GM19193 (cell line): ENCODE measurements around the gene AKAP6.

Experiments
- POLR2A ChIP-seq: IDR thresholded peaks from 4 replicates; pipeline ENCODE4 v1.6.1; 2011; ENCODE audit not compliant: insufficient read depth, insufficient read length; ENCODE audit errors: extremely low read depth

The AKAP6 gene

GRCh38 chr14:32414808-32415255, 85.7 kb downstream of the AKAP6 start:
- TF ChIP-seq POLR2A: no peak

GRCh38 chr14:32417956-32418552, 89.0 kb downstream of the AKAP6 start:
- no peak for TF ChIP-seq POLR2A

- no peak for TF ChIP-seq POLR2A
Observed at GRCh38 chr14:32419429-32419828, 90.3 kb downstream of the AKAP6 start.

- no peak for TF ChIP-seq POLR2A
Observed at GRCh38 chr14:32421781-32422180, 92.7 kb downstream of the AKAP6 start.

GRCh38 chr14:32422440-32422839, 93.3 kb downstream of the AKAP6 start:
- no peak for TF ChIP-seq POLR2A

- TF ChIP-seq POLR2A: no peak
Observed at GRCh38 chr14:32426028-32426427, 96.9 kb downstream of the AKAP6 start.

GRCh38 chr14:32426586-32427388, 97.7 kb downstream of the AKAP6 start:
- TF ChIP-seq POLR2A: no peak

- TF ChIP-seq POLR2A: no peak
Observed at GRCh38 chr14:32427726-32428528, 98.8 kb downstream of the AKAP6 start.

GRCh38 chr14:32428875-32429274, 99.8 kb downstream of the AKAP6 start:
- TF ChIP-seq POLR2A: no peak

GRCh38 chr14:32430326-32430725, 101.2 kb downstream of the AKAP6 start:
- no peak for TF ChIP-seq POLR2A

GRCh38 chr14:32432813-32433538, 103.9 kb downstream of the AKAP6 start:
- no peak for TF ChIP-seq POLR2A

- TF ChIP-seq POLR2A: no peak
Observed at GRCh38 chr14:32434180-32434579, 105.1 kb downstream of the AKAP6 start.

- no peak for TF ChIP-seq POLR2A
Observed at GRCh38 chr14:32434880-32435279, 105.8 kb downstream of the AKAP6 start.

- TF ChIP-seq POLR2A: no peak
Observed at GRCh38 chr14:32435411-32435810, 106.3 kb downstream of the AKAP6 start.

- TF ChIP-seq POLR2A: no peak
Observed at GRCh38 chr14:32436993-32437392, 107.9 kb downstream of the AKAP6 start.
